ENCODE data around the gene DNAJB13. TPM values are rescaled to one million over a fixed set of nuclear protein-coding genes. Genes with fewer than 3 reads are reported as not detected.

The DNAJB13 gene
- total RNA-seq, 1 donor from 2014 or later = 1.2 TPM

DNA sequence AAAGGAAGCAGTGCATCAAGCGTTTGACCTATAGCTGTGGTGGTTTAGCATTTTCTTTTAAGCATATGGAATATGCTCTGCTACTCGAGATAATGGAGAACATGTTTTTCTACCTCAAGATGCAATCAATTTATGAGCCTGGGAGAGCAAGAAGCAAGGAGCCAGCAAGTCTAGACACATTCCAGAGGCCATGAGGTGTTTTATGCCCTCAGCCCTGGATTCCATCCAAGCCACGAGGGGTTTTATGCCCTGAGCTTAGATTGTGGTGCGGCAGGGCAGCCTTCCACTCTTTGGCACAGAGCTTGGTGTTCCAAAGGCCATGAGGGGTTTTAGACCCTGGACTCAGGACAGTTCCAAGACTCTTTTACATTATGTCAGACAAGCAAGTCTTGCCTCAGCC, 11.7 kb upstream of the DNAJB13 start:
- Mint-ChIP-seq H3K27me3 (ENCODE audit: low read depth, unreplicated experiment) (no peaks in the 10 kb centered on the region), H3K4me1 (ENCODE audit: low read depth, unreplicated experiment) (no peaks in the 10 kb centered on the region), H3K4me3 (ENCODE audit: unreplicated experiment) (no peak overlapping the region), H3K36me3 (ENCODE audit: low read depth, unreplicated experiment) (peaks cover 13% of the 10 kb centered on the region), H3K9me3 (ENCODE audit: unreplicated experiment) (peaks cover 19% of the 10 kb centered on the region), H3K27ac (ENCODE audit: unreplicated experiment) (peak overlapping the region; percentile 2)
- DNase-seq (ENCODE audit: low read depth) (peak; percentile 9), FAIRE-seq (no peak)
- H3K9me3 ChIP-seq (ENCODE audit: insufficient read depth, low read depth, low read length) = no peaks in the 10 kb centered on the region
- no peaks in the 10 kb centered on the region for H3K4me1 ChIP-seq (ENCODE audit: insufficient read depth, low read length)
- no peaks in the 10 kb centered on the region for H4K20me1 ChIP-seq (ENCODE audit: insufficient read depth, low read length)
- no peaks in the 10 kb centered on the region for H3K27me3 ChIP-seq (ENCODE audit: insufficient read depth, low read length)
- no peak overlapping the region for H3K4me2 ChIP-seq (ENCODE audit: low read length)
- no peaks in the 10 kb centered on the region for H3K36me3 ChIP-seq (ENCODE audit: insufficient read depth, low read length)
- TF ChIP-seq EZH2 (IDR thresholded peaks at IDR 0.05; ENCODE audit: insufficient read depth, low read length) = no peak
- TF ChIP-seq, protein P1, sequence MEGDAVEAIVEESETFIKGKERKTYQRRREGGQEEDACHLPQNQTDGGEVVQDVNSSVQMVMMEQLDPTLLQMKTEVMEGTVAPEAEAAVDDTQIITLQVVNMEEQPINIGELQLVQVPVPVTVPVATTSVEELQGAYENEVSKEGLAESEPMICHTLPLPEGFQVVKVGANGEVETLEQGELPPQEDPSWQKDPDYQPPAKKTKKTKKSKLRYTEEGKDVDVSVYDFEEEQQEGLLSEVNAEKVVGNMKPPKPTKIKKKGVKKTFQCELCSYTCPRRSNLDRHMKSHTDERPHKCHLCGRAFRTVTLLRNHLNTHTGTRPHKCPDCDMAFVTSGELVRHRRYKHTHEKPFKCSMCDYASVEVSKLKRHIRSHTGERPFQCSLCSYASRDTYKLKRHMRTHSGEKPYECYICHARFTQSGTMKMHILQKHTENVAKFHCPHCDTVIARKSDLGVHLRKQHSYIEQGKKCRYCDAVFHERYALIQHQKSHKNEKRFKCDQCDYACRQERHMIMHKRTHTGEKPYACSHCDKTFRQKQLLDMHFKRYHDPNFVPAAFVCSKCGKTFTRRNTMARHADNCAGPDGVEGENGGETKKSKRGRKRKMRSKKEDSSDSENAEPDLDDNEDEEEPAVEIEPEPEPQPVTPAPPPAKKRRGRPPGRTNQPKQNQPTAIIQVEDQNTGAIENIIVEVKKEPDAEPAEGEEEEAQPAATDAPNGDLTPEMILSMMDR (IDR thresholded peaks at IDR 0.05; ENCODE audit: insufficient read depth, low read depth, low read length) = no peak
- H3K4me3 ChIP-seq (ENCODE audit: insufficient read depth, low read depth, low read length) = no peak overlapping the region
- no peak overlapping the region for H3K27ac ChIP-seq (ENCODE audit: low read depth, low read length)
- H2AFZ ChIP-seq (ENCODE audit: low read depth, low read length) = no peak overlapping the region
- H3K79me2 ChIP-seq (ENCODE audit: insufficient read depth, low read length) = no peaks in the 10 kb centered on the region
- no peak overlapping the region for H3K9ac ChIP-seq (ENCODE audit: low read length)

DNA sequence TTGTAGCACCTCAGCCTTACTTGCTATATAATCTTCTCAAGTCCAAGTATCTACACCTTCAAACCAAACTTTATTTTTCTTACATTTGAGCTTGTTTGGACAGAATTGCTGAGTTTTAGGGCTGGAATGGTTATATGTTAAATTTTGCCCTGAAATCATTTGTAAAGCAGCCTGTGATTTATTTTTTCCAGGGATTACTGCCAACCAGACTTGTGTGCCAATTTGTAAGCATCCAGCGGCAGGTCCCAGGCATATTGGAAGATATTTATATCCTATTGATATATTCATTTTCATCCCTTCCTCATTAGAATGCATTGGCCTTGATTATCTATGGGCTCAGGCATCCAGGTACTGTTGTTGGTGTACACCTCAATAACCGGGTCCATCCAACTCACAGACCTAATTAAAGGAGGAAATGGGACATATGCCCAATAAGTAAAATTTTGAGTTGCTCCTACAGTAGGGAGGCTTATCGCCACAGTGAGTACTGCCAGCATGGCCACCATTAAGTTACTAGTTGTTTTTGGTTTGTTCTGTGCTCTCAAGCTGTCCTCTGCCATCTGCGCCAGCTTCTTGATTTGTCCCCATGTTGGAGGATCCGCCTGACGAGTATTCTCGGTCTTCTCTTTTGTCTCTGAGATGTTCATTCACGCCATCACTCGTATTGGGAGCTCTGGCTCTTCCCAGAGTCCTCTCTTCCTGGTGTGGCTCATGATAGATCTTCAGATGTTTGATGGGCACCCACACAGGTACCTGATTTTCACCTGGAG, 9.8 kb upstream of the DNAJB13 start:
- Histone ChIP-seq H3K9ac (ENCODE audit: low read length) (no peak overlapping the region), H3K9me3 (ENCODE audit: insufficient read depth, low read depth, low read length) (no peaks in the 10 kb centered on the region), H3K27ac (ENCODE audit: low read depth, low read length) (no peak overlapping the region), H4K20me1 (ENCODE audit: insufficient read depth, low read length) (no peaks in the 10 kb centered on the region), H3K79me2 (ENCODE audit: insufficient read depth, low read length) (no peaks in the 10 kb centered on the region), H2AFZ (ENCODE audit: low read depth, low read length) (no peak overlapping the region), H3K4me1 (ENCODE audit: insufficient read depth, low read length) (no peaks in the 10 kb centered on the region), H3K4me3 (ENCODE audit: insufficient read depth, low read depth, low read length) (no peak overlapping the region), H3K36me3 (ENCODE audit: insufficient read depth, low read length) (no peaks in the 10 kb centered on the region), H3K4me2 (ENCODE audit: low read length) (no peak overlapping the region), H3K27me3 (ENCODE audit: insufficient read depth, low read length) (no peaks in the 10 kb centered on the region)
- H3K36me3 Mint-ChIP-seq (ENCODE audit: low read depth, unreplicated experiment) = peaks cover 16% of the 10 kb centered on the region
- H3K4me1 Mint-ChIP-seq (ENCODE audit: low read depth, unreplicated experiment) = no peaks in the 10 kb centered on the region
- H3K9me3 Mint-ChIP-seq (ENCODE audit: unreplicated experiment) = peaks cover 19% of the 10 kb centered on the region
- TF ChIP-seq, protein P1 (IDR thresholded peaks at IDR 0.05; ENCODE audit: insufficient read depth, low read depth, low read length) = no peak
- no peak for TF ChIP-seq EZH2 (IDR thresholded peaks at IDR 0.05; ENCODE audit: insufficient read depth, low read length)
- no peaks in the 10 kb centered on the region for H3K27me3 Mint-ChIP-seq (ENCODE audit: low read depth, unreplicated experiment)
- no peak overlapping the region for H3K27ac Mint-ChIP-seq (ENCODE audit: unreplicated experiment)
- DNase-seq (ENCODE audit: low read depth) = no peak
- H3K4me3 Mint-ChIP-seq (ENCODE audit: unreplicated experiment) = no peak overlapping the region
- no peak for FAIRE-seq

DNA sequence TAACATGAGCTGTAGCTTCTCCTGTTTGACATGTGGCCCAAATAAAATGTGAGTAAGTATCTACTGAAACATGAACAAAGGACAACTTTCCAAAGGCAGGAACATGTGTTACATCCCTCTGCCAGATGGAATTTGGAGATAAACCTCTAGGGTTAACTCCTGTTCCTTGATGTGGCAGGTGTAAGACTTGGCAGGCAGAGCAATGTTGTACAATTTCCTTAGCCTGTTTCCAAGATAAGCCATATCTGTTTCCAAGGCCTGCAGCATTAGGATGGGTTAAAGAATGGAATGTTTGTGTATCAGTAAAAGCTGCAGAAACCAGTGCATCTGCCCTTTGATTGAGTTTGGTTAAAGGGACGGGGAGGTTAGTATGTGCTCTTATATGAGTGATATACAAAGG, 8.8 kb upstream of the DNAJB13 start:
- no peak for FAIRE-seq
- H3K27ac Mint-ChIP-seq (ENCODE audit: unreplicated experiment) = no peak overlapping the region

More for the DNA sequence above, 8.8 kb upstream of the DNAJB13 start:
- no peaks in the 10 kb centered on the region for H3K27me3 ChIP-seq (ENCODE audit: insufficient read depth, low read length)
- no peak overlapping the region for H3K4me3 ChIP-seq (ENCODE audit: insufficient read depth, low read depth, low read length)
- H3K4me1 ChIP-seq (ENCODE audit: insufficient read depth, low read length) = no peaks in the 10 kb centered on the region
- no peak overlapping the region for H3K4me3 Mint-ChIP-seq (ENCODE audit: unreplicated experiment)
- H3K36me3 ChIP-seq (ENCODE audit: insufficient read depth, low read length) = no peaks in the 10 kb centered on the region
- H3K27me3 Mint-ChIP-seq (ENCODE audit: low read depth, unreplicated experiment) = no peaks in the 10 kb centered on the region
- DNase-seq (ENCODE audit: low read depth) = no peak
- peaks cover 25% of the 10 kb centered on the region for H3K9me3 Mint-ChIP-seq (ENCODE audit: unreplicated experiment)
- no peaks in the 10 kb centered on the region for H3K79me2 ChIP-seq (ENCODE audit: insufficient read depth, low read length)
- no peak overlapping the region for H3K27ac ChIP-seq (ENCODE audit: low read depth, low read length)
- peaks cover 19% of the 10 kb centered on the region for H3K36me3 Mint-ChIP-seq (ENCODE audit: low read depth, unreplicated experiment)
- no peak overlapping the region for H3K4me2 ChIP-seq (ENCODE audit: low read length)
- H2AFZ ChIP-seq (ENCODE audit: low read depth, low read length) = no peak overlapping the region
- peaks cover 3% of the 10 kb centered on the region for H3K9me3 ChIP-seq (ENCODE audit: insufficient read depth, low read depth, low read length)
- TF ChIP-seq EZH2 (IDR thresholded peaks at IDR 0.05; ENCODE audit: insufficient read depth, low read length) = no peak
- TF ChIP-seq, protein P1 (IDR thresholded peaks at IDR 0.05; ENCODE audit: insufficient read depth, low read depth, low read length) = no peak
- H3K4me1 Mint-ChIP-seq (ENCODE audit: low read depth, unreplicated experiment) = no peaks in the 10 kb centered on the region
- H3K9ac ChIP-seq (ENCODE audit: low read length) = no peak overlapping the region
- H4K20me1 ChIP-seq (ENCODE audit: insufficient read depth, low read length) = no peaks in the 10 kb centered on the region
